ENCODE data around the gene KIF18A.
A peak's percentile ranks its signal among the peaks of the same experiment; 100 is the strongest.
"Not testable (repeated sequence)": the region's sequence is repeated elsewhere in the genome, so short reads cannot be mapped to it uniquely, and the experiment has no call there.

KIF18A gene

DNA sequence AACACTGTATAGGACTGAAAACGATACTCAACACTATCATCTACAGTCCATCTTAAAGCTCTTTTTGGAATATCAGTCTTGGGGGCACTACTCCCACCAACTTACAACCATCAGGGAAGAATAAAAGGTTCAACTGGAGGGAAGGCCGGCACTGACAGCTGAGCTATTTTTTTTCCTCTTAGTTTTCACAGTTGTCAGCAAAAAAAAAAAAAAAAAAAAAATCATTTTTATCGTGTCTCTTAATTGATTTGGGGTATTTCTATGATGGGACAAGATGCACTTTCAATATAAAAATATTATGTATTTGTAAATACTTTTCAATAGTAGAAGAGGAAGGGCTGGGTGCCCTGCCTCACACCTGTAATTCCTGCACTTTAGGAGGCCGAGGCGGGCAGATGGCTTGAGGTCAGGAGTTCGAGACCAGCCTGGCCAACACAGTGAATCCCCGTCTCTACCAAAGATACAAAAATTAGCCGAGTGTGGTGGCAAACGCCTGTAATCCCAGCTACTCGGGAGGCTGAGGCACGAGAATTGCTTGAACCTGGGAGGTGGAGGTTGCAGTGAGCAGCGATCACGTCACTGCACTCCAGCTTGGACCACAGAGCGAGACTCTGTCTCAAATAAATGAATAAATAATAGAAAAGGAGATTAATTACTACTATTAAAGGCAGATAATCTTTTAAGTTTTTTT lies 1.5 kb downstream of the KIF18A start:
- DNase-seq (ENCODE audit: low spot score) = peak; percentile 6

DNA sequence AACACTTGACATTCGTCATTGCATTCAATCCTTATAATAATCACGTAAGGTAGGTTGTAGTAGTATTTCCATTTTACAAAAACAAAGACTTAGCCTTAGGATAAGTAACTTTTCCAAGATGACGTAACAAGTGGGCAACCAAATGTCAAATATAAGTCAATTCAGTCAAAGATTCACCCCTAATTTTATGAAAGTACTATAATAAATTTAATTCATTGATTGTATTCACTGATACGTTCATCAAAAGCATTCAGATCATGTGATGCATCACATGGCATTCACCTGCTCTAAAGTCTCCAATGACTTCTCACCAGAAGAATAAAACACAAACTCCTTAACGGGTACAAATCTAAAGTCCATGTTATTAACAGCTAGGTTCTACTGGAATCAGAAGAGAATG lies 2.1 kb downstream of the KIF18A start:
- peak; percentile 14 for DNase-seq (ENCODE audit: low spot score)

DNA sequence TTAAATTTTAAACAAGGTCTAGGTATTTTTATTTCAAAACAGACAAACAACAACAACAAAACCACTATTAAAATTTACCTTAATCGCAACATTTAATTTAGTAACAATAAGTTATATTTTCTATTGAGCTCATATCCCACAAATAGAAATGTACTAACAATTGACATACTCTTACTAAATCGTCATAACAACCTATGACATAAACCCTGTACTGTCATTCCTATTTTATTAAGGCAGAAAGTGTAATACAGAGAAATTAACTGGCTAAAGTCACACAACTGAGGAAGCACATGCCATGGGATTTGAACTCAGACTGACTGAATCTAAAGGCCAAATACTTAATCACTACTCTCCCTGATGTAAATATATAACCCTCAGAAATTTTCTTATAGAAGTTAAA lies 3.0 kb downstream of the KIF18A start:
- DNase-seq (ENCODE audit: low spot score) = no peak

DNA sequence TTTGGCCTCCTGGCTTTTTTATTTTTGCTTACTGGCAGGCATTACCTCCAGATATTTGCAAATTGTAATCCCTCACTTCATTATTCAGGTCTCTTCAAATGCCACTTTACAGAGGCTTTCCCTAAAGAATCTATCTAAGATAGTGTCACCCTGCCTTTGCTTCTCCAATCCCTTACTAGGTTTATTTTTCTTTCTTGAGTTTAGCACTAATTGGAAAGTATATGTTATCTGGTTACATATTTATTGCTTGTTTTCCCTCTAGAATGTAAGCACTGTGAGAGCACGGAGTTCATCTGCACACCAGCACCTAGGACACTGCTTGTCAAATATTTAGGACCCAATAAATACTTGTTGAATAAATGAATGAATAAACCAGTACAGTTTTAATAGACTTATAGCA lies 3.5 kb downstream of the KIF18A start:
- no peak for DNase-seq (ENCODE audit: low spot score)

DNA sequence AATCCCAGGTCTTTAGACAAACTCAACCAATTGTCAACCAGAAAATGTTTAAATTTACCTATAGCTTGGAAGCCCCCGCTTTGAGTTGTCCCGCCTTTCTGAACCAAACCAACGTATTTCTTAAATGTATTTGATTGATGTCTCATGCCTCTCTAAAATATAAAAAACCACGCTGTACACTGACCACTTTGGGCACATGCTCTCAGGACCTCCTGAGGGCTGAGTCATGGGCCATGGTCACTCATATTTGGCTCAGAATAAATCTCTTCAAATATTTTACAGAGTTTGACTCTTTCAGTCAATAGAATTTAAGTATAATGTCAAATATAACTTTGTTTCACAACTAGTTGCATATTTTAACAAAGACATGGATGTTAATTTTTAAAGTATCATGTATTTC lies 5.7 kb downstream of the KIF18A start:
- DNase-seq (ENCODE audit: low spot score) = not testable (repeated sequence)

DNA sequence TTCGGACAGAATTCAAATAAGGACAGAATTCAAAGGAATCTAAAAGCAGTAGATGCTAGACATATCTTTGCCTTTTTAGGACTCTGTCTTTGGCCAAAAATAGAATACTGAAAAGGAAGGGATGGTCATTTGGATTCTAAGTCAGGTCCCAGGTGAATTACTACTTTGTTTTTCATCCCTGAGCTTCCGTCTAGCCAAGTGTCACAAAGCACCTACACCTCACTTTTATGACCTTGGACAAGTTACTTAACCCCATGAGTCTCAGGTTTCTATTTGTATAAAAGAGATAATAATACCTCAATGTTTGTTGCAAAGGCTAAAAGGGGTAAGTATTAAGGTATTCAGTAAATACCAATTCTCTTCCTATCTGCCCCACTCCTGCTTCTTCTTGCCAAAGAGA lies 7.3 kb downstream of the KIF18A start:
- DNase-seq (ENCODE audit: low spot score) = no peak

DNA sequence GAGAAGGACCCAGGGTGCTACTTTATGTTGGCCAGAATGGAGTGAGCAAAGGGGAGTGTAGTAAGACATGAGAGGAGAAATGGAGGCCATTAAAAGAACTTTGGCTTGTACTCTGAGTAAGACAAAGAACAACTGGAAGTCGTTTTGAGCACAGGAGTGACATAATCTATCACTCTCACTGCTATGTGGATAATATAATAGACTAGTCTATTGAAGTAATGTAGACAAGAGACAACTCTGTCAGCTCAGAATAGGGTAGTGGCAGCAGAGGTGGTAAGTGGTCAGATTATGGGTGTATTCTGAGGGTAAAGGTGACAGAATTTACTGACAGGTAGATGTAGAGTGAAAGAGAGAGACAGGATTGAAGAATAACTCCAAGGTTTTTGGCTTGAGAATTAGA lies 8.2 kb downstream of the KIF18A start:
- no peak for DNase-seq (ENCODE audit: low spot score)

DNA sequence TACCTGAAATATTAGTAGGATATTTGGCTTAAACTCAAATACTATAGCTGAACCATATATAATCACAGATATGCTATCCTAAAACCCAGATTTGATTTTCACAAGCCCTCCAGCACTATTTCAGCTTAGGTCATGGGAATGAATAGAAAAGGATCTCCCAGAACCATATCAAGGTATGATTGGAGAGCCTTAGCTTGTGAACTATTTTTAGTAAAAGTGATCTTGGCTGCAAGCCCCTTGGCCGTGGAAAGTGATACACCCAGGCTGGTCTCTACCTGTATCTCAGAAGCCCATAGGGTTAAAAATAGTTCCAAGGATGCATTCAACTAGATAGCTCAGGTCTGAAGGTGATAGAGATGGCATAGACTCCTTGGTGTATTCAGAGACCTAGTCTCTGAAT lies 9.7 kb downstream of the KIF18A start:
- DNase-seq (ENCODE audit: low spot score) = no peak

DNA sequence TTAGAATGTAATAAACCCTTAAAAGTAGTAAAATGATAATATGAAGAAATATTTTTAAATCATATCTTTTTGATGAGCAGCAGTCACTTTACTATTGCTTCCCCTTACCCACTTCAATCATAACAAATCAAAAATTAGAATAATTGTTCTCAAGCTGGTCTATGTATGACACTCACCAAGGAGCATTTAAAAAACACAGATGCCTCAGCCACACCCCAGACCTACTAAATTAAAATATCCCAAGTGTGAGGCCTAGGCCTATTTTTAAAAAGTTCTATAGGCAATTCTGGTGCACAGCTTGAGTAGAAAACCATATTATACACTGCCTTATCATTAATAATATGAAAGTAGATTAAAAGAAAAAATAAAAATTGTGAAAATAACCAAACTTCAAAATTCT lies 15.2 kb downstream of the KIF18A start:
- no peak for DNase-seq (ENCODE audit: low spot score)

DNA sequence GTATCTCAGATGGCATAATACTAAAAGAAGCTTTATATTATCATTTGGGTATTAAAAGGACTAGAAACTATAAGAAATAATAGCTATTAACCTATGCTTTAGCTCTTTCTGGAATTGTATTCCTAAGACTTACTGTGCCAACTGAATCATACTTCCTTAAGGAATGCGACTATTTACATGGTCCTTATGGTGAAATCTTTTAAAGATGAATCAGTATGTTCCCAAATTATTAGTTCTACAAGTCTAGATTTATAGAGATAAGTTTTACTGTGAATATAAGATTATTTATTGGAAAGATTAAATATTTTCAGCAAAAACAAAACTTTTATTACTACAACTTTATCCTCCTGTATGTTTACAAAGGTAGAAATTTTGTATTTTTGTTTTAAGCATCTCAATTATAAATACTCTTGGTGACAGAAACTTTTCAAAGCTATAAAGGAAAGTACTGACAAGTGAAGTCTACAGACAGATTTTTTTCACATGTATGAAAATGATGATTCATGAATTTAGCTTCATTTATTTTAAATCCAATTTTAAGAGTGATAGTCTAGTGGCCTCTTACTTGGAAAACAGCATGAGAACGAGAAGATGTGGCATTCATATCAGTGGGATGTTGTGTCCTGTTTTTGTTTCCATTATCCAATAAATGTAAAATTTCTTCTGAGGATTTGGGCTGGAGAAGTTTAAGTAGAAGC lies 17.8 kb downstream of the KIF18A start:
- no peak for DNase-seq (ENCODE audit: low spot score)

DNA sequence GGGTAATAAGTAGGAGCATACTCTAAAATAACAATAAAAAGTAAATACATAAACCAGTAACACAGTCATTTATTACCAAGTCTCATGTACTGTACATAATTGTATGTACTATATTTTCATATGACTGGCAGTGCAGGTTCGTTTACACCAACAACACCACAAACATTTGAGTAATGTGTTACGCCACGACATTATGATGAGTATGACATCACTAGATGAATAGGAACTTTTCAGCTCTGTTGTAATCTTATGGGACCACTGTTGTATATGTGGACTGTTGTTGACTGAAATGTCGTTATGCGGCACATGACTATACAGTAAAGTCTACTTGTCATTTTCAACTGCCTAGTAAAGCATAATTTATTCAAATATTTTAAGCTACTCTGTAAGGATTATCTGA lies 18.6 kb downstream of the KIF18A start:
- DNase-seq (ENCODE audit: low spot score) = no peak

DNA sequence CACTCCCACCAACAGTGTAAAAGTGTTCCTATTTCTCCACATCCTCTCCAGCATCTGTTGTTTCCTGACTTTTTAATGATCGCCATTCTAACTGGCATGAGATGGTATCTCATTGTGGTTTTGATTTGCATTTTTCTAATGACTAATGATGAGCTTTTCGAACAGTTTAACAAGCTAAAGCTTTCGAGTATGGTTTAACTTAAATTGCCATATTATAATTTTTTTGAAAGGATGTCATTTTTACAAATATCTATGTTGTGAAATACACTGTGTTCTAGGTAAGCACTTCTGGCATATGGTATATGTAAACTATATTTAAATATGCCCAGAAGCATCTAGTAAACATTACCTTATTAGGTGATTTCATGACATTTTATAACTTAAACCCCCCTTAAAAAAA lies 20.3 kb downstream of the KIF18A start:
- DNase-seq (ENCODE audit: low spot score) = not testable (repeated sequence)

DNA sequence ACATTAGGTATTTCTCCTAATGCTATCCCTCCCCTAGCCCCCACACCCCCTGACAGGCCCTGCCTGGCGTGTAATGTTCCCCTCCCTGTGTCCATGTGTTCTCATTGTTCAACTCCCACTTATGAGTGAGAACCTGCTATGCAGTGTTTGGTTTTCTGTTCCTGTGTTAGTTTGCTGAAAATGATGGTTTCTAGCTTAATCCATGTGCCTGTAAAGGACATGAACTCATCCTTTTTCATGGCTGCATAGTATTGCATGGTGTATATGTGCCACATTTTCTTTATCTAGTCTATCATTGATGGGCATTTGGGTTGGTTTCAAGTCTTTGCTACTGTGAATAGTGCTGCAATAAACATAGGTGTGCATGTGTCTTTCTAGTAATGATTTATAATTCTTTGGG lies 20.8 kb downstream of the KIF18A start:
- DNase-seq (ENCODE audit: low spot score) = not testable (repeated sequence)

DNA sequence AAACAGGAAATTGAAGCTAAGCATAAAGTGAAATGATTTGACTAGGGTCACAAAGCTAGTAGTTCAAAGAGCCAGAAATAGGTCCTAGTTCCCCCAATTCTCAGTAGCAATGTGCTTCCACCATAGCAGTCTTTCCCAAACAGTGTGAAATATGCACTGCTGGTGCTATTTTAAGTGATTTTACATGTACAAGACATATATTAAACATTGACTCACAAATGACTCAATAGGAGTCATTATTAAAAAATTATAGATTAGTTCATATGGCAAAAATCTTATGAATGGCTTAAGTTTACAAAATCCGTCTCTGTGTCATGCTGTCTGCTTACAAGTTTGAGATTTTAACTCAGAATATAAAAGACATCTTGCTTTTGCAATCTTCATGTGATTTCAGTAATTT lies 21.4 kb downstream of the KIF18A start:
- no peak for DNase-seq (ENCODE audit: low spot score)

DNA sequence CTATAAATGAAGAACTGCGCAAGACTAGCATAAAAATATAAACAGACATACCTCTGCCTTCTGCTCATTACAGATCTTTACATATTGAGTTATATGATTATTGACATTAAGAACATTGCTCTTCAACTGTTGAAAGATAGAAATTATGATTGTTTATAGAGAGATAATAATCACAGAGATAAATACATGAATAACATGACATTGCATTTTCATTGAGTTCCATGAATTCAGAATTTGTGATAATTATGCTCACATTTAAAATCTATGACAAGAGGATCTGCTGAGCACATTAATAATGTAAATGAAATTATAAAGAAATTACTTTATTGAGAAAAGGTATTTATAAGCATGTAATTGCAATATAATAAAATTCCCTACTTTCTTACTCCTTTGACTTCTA lies 24.8 kb downstream of the KIF18A start:
- DNase-seq (ENCODE audit: low spot score) = no peak

DNA sequence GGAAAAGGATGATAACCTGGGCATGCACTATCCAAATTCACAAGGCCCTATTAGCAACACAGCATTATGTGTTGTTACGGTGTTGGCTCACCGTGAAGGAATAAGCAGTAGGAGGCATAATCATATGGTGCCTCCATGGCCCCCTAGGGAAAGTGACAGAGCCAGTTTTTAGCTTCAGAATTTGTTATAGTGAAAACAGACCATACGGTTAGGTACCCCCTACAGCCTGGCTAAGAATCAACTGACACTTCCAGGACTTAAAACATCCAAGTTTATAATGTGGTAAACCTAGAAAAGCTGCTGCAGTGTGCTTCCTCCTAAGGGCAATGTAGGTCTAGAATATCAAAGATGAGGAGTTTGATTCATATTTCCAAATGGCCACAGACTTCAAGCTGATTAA lies 30.4 kb downstream of the KIF18A start:
- no peak for DNase-seq (ENCODE audit: low spot score)

DNA sequence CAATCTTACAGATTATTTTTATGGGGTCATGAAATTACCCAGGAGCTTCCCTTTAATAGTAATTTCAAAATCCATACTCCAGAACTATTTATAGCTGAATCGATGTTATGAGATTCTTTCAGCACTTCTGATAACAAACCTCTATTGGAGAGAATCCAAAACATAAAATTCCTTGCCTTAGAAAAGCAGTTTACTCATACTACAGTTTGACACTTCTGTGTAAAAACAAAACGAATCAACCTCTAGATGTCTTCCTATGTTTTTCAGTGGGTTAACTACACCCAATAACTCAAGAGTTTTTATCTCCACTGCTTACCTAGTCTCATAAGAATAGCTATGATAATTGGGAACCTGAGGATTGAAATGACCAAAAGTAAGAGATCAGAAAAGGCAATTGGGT lies 35.6 kb downstream of the KIF18A start:
- DNase-seq (ENCODE audit: low spot score) = no peak

DNA sequence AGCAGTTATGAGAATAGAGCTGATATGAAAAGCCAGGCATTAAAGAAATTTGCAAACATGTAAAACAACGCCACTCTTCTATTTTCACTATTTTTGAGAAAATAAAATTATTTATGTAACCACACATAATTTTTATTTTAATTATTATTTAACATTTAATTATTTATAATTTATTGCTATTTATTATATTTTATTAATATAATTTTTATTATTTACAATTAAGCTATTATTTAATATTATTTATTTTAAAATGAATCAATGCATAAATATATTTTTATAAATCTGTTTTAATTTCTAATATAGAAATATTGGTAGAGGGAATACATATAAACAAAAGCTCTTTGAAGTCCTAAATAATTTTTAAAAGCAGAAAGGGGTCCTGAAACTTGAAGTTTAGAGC lies 36.7 kb downstream of the KIF18A start:
- no peak for DNase-seq (ENCODE audit: low spot score)

DNA sequence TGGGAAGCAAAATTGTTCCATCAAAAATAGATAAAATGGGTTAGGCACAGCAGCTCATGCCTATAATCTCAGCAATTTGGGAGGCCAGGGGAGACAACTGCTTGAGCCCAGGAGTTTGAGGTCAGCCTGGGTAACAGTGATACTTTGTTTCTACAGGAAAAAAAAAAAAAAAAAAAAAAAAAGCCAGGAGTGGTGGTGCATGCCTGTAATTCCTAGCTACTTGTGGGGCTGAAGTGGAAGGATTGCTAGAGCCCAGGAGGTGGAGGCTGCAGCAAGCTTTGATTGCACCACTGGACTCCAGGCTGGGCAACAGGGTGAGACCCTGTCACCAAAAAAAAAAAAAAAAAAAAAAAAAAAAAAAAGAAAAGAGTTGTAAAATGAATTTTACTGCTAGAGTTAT lies 49.6 kb downstream of the KIF18A start:
- DNase-seq (ENCODE audit: low spot score) = no peak

DNA sequence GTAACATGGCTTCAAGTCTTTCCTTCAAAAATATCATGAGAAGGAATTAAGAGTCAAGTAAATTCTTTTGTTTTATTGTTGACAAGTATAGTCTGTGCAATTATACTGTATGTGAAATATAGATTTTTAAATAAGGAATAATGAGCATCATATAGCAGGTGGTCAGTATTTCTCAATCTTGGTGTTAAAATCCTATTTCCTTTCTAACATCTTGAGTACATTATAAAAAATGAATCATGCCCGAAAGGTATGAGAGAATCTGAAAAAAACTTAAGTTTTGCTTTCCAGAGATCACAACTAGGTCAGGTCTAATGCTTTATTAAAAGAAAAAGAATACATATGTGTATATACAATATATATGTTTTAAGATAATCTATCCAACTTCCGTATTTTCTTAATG lies 53.1 kb downstream of the KIF18A start:
- no peak for DNase-seq (ENCODE audit: low spot score)

DNA sequence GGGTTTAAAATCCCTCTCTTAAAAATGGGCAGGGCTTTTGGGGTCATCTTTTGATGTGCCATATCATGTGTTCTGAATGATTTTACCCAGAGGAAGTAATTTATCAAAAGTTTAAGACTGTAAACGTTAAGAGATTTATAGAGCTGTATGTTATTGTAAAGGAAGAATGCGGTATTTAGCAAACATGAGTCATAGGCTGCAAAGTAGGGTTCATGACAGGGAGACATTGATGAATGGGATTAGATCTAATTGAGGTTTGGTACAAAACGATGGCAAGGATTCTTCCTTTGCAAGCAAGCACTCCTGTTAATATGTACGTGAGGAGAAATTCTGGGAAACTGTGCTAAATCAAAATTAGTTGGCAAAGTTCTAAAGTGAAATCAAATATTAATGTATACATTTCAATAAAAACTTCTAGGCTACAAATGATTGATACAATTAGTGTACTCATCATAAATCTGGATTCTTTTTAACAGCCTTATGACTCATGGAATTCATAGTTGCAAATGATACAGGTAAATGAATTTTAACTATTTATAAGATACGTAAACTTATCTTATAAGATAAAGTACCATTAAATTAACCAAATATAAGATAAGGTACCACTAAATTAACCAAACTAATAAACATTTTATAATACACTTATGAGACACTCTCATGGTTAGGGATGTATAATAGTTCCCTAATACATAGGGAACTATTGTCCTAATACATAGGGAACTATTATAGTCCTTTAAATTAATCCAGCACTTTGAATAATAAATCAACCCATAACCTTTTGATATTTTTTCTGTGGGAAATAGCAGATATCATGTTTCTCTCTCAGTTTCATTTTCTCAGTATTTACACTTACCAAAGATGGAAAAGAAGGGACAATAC lies 58.4 kb downstream of the KIF18A start:
- no peak for DNase-seq (ENCODE audit: low spot score)

DNA sequence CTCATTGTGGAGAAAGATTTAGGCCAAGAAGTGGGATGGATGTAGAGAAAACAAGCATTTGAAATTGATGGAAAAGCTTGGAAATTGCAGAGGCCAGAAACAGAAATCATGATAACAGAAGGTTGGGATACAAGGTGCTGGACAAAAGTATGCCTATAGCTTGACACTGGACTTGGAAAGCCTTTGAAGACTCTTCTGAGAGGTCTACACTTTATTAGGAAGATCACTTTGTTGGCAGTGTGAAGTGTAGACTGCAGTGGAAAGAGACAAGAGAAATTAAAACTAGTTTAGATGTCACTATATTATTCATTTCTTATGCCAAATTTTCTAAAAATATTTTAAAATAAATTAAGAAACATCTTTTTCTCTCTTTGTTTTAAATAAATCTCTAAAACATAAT lies 59.1 kb downstream of the KIF18A start:
- DNase-seq (ENCODE audit: low spot score) = no peak
